H9 (cell line): Measurements from ENCODE around the gene KRT80. TPM values are rescaled to one million over a fixed set of nuclear protein-coding genes. Genes with fewer than 3 reads are reported as not detected.

Experiments used
- DNase-seq: peaks from one replicate; pipeline ENCODE4 v3.0.0-alpha.2; 2017
- H2AFZ ChIP-seq: one replicate; pipeline ENCODE4 v1.6.1; 2013; ENCODE audit warnings: mild to moderate bottlenecking, low read length, control low read depth, moderate library complexity
- H2AK5ac ChIP-seq: 2 replicates; pipeline ENCODE4 v1.6.1; 2013; ENCODE audit warnings: low read length, control low read depth, mixed read lengths; ENCODE audit not compliant: insufficient read length
- H2BK120ac ChIP-seq: one replicate; pipeline ENCODE4 v1.6.1; 2013; ENCODE audit warnings: low read depth, mild to moderate bottlenecking, low read length, control low read depth, inconsistent platforms; ENCODE audit not compliant: poor library complexity, severe bottlenecking
- H2BK12ac ChIP-seq: 2 replicates; pipeline ENCODE4 v1.6.1; 2013; ENCODE audit warnings: low read length, control low read depth, mixed read lengths, low read depth; ENCODE audit not compliant: insufficient read length
- H2BK15ac ChIP-seq: 2 replicates; pipeline ENCODE4 v1.6.1; 2013; ENCODE audit warnings: low read depth, low read length, control low read depth
- H2BK20ac ChIP-seq: one replicate; pipeline ENCODE4 v1.6.1; 2013; ENCODE audit warnings: low read depth, mild to moderate bottlenecking, low read length, control low read depth, inconsistent platforms; ENCODE audit not compliant: poor library complexity, severe bottlenecking
- H2BK5ac ChIP-seq: 2 replicates; pipeline ENCODE4 v1.6.1; 2013; ENCODE audit warnings: low read length, control low read depth, mixed read lengths; ENCODE audit not compliant: insufficient read length
- H3K14ac ChIP-seq: 2 replicates; pipeline ENCODE4 v1.6.1; 2013; ENCODE audit warnings: low read length, control low read depth; ENCODE audit not compliant: insufficient read depth
- H3K18ac ChIP-seq: 2 replicates; pipeline ENCODE4 v1.6.1; 2013; ENCODE audit warnings: low read depth, mild to moderate bottlenecking, mixed read lengths, low read length, control low read depth; ENCODE audit not compliant: insufficient read length
- H3K23ac ChIP-seq: 2 replicates; pipeline ENCODE4 v1.6.1; 2013; ENCODE audit warnings: low read length, control low read depth, mixed read lengths, low read depth; ENCODE audit not compliant: insufficient read length
- H3K23me2 ChIP-seq: 2 replicates; pipeline ENCODE4 v1.6.1; 2013; ENCODE audit warnings: low read depth, mild to moderate bottlenecking, mixed read lengths, low read length, control low read depth; ENCODE audit not compliant: insufficient read length, poor library complexity, severe bottlenecking
- H3K27ac ChIP-seq: 2 replicates; pipeline ENCODE4 v1.5.1; 2013; ENCODE audit warnings: low read length, control low read depth, mixed read lengths, low read depth; ENCODE audit not compliant: insufficient read length
- H3K27me3 ChIP-seq: 2 replicates; pipeline ENCODE4 v1.6.1; 2013; ENCODE audit warnings: low read length, control low read depth, inconsistent platforms; ENCODE audit not compliant: insufficient read depth
- H3K4ac ChIP-seq: 2 replicates; pipeline ENCODE4 v1.6.1; 2013; ENCODE audit warnings: low read depth, mild to moderate bottlenecking, control low read depth, inconsistent platforms, low read length, moderate library complexity
- H3K4me1 ChIP-seq: 2 replicates; pipeline ENCODE4 v1.6.1; 2013; ENCODE audit warnings: low read length, control low read depth, inconsistent platforms; ENCODE audit not compliant: insufficient read depth
- H3K4me2 ChIP-seq: 2 replicates; pipeline ENCODE4 v1.6.1; 2013; ENCODE audit warnings: low read length, control low read depth, mixed read lengths; ENCODE audit not compliant: insufficient read length, insufficient read depth
- H3K56ac ChIP-seq: 2 replicates; pipeline ENCODE4 v1.6.1; 2013; ENCODE audit warnings: low read depth, mild to moderate bottlenecking, mixed read lengths, low read length, control low read depth; ENCODE audit not compliant: insufficient read length
- H3K79me1 ChIP-seq: 2 replicates; pipeline ENCODE4 v1.6.1; 2013; ENCODE audit warnings: low read depth, mild to moderate bottlenecking, moderate library complexity, low read length, control low read depth, inconsistent platforms; ENCODE audit not compliant: insufficient read depth, poor library complexity, severe bottlenecking
- H3K79me2 ChIP-seq: 2 replicates; pipeline ENCODE4 v1.6.1; 2013; ENCODE audit warnings: low read length, control low read depth, inconsistent platforms; ENCODE audit not compliant: insufficient read depth
- H3K9ac ChIP-seq: 2 replicates; pipeline ENCODE4 v1.6.1; 2013; ENCODE audit warnings: low read length, control low read depth, mixed read lengths; ENCODE audit not compliant: insufficient read length; ENCODE audit errors: extremely low read depth
- H3K9me3 ChIP-seq: one replicate; pipeline ENCODE4 v1.6.1; 2013; ENCODE audit warnings: low read depth, low read length, inconsistent platforms; ENCODE audit not compliant: control insufficient read depth
- H3T11ph ChIP-seq: one replicate; pipeline ENCODE4 v1.6.1; 2013; ENCODE audit warnings: mild to moderate bottlenecking, low read length, control low read depth, inconsistent platforms
- H4K20me1 ChIP-seq: one replicate; pipeline ENCODE4 v1.6.1; 2013; ENCODE audit not compliant: control insufficient read depth, insufficient read length, insufficient read depth
- H4K5ac ChIP-seq: 2 replicates; pipeline ENCODE4 v1.6.1; 2013; ENCODE audit warnings: low read depth, mild to moderate bottlenecking, mixed read lengths, low read length, control low read depth; ENCODE audit not compliant: insufficient read length
- H4K8ac ChIP-seq: replicated peaks from 2 replicates; pipeline ENCODE4 v1.6.1; 2013; ENCODE audit warnings: low read length, control low read depth, mixed read lengths, low read depth; ENCODE audit not compliant: insufficient read length
- H4K91ac ChIP-seq: 2 replicates; pipeline ENCODE4 v1.6.1; 2013; ENCODE audit warnings: low read depth, mild to moderate bottlenecking, moderate library complexity, mixed read lengths, low read length, control low read depth; ENCODE audit not compliant: insufficient read length
- H3K27ac Mint-ChIP-seq, 3 experiments: 2 replicates in 2 of 3; 3 replicates in 1 of 3; pipeline ENCODE4 v1.8.0; 2020 to 2021; ENCODE audit warnings: mixed read lengths in 3 of 3, mild to moderate bottlenecking in 1 of 3, moderate library complexity in 1 of 3
- H3K27me3 Mint-ChIP-seq: 2 replicates; pipeline ENCODE4 v1.8.0; 2021; ENCODE audit warnings: low read depth, mild to moderate bottlenecking, moderate library complexity, mixed read lengths
- H3K36me3 Mint-ChIP-seq, 3 experiments: 2 replicates in 2 of 3; 3 replicates in 1 of 3; pipeline ENCODE4 v1.8.0; 2020 to 2021; ENCODE audit warnings: low read depth in 3 of 3, mixed read lengths in 3 of 3; ENCODE audit not compliant: insufficient read depth in 1 of 3
- H3K4me1 Mint-ChIP-seq, 2 experiments: 2 replicates each; pipeline ENCODE4 v1.8.0; 2020; ENCODE audit warnings: mixed read lengths in 2 of 2
- H3K4me3 Mint-ChIP-seq, 2 experiments: 2 replicates in 1 of 2; 3 replicates in 1 of 2; pipeline ENCODE4 v1.8.0; 2020 to 2021; ENCODE audit warnings: mild to moderate bottlenecking in 2 of 2, mixed read lengths in 2 of 2, moderate library complexity in 1 of 2
- H3K9me3 Mint-ChIP-seq, 2 experiments: 2 replicates in 1 of 2; 3 replicates in 1 of 2; pipeline ENCODE4 v1.8.0; 2020; ENCODE audit warnings: mild to moderate bottlenecking in 2 of 2, mixed read lengths in 2 of 2, moderate library complexity in 1 of 2
- WGBS: extraction: QIAGEN DNeasy Blood & Tissue Kit; methylation state at CpG from one replicate; pipeline ENCODE4 v1.1.7; 2013; ENCODE audit warnings: missing lambda C conversion rate, low lambda C conversion rate, mixed read lengths; ENCODE audit not compliant: insufficient read length; ENCODE audit errors: extremely low coverage; 5-methylcytosine and 5-hydroxymethylcytosine counted together
- total RNA-seq: library from RNA; stranded (reverse); gene quantifications from 2 replicates; pipeline ENCODE4 v1.2.1, GENCODE V29; 2021
- TF ChIP-seq, protein P1 (sequence below): fragments of 200-600 bp; sonication (generic); conservative IDR thresholded peaks from 3 replicates; pipeline ENCODE4 v1.8.0; 2021; ENCODE audit warnings: antibody characterized with exemption, mild to moderate bottlenecking

KRT80 gene
- total RNA-seq, 1 experiment from 2014 or later, result not detected

DNA sequence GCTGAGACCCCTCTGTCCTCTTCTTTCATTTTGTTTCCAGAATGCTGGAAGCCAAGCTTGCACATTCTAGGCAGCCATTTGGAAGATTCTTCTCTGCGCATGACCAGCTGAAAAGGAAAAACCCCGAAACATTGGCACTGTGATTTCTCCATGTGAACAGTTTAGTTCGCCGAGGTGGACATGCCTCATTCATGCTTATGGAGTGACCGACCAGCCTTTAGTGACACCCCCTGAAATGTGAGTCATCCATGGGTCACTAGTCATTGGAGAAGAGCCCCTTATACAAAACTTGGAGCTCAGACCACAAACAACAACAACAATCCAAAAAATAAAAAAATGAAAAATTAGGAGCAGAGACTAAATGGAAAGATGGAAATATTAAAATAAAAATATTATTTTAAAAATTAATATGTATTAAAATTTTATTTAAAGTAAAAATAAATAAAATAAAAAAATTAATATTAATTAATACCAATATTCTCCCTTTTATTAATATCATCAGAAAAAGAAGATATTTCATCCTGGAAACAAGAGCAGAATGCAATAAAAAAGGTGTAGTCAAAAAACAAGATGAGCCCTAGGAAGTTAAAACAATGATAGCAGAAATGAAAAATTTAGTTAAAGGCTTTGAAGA lies 31.7 kb upstream of the KRT80 start:
- Histone ChIP-seq H3K14ac (no peak overlapping the region), H3K56ac (no peak overlapping the region), H4K5ac (no peak overlapping the region), H3K4me2 (no peak overlapping the region), H3K4ac (no peak overlapping the region), H2BK120ac (no peak overlapping the region), H4K20me1 (no peaks in the 10 kb centered on the region), H2AK5ac (no peak overlapping the region), H3K27ac (no peak overlapping the region), H2BK12ac (no peak overlapping the region), H3K23me2 (no peaks in the 10 kb centered on the region), H4K8ac (no peak overlapping the region), H3T11ph (no peak overlapping the region), H2AFZ (no peak overlapping the region), H3K18ac (no peak overlapping the region), H3K9ac (no peak overlapping the region), H3K79me1 (no peaks in the 10 kb centered on the region), H2BK5ac (no peak overlapping the region), H3K23ac (no peak overlapping the region), H3K9me3 (no peaks in the 10 kb centered on the region), H3K79me2 (no peaks in the 10 kb centered on the region), H3K4me1 (no peaks in the 10 kb centered on the region), H3K27me3 (no peaks in the 10 kb centered on the region; the same call in 1 of the 2 replicates), H2BK15ac (no peak overlapping the region), H2BK20ac (no peak overlapping the region), H4K91ac (no peak overlapping the region)
- Mint-ChIP-seq H3K27me3 (peaks cover 33% of the 10 kb centered on the region), H3K36me3 (no peaks in the 10 kb centered on the region), H3K4me1 (peaks cover 0 to 4% of the 10 kb centered on the region in 2 experiments; a peak in 1 of 4 replicates), H3K9me3 (no peaks in the 10 kb centered on the region), H3K4me3 (no peak overlapping the region), H3K27ac (no peak overlapping the region)
- TF ChIP-seq, protein P1, sequence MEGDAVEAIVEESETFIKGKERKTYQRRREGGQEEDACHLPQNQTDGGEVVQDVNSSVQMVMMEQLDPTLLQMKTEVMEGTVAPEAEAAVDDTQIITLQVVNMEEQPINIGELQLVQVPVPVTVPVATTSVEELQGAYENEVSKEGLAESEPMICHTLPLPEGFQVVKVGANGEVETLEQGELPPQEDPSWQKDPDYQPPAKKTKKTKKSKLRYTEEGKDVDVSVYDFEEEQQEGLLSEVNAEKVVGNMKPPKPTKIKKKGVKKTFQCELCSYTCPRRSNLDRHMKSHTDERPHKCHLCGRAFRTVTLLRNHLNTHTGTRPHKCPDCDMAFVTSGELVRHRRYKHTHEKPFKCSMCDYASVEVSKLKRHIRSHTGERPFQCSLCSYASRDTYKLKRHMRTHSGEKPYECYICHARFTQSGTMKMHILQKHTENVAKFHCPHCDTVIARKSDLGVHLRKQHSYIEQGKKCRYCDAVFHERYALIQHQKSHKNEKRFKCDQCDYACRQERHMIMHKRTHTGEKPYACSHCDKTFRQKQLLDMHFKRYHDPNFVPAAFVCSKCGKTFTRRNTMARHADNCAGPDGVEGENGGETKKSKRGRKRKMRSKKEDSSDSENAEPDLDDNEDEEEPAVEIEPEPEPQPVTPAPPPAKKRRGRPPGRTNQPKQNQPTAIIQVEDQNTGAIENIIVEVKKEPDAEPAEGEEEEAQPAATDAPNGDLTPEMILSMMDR, result no peak
- WGBS, result no CpG with 5 or more reads among the region's 5 CpGs
- no peak for DNase-seq
